ENCODE results near the gene TRAFD1.
A peak's percentile ranks its signal among the peaks of the same experiment; 100 is the strongest.
"Not testable (repeated sequence)": the region's sequence is repeated elsewhere in the genome, so short reads cannot be mapped to it uniquely, and the experiment has no call there.

The TRAFD1 gene, protein sequence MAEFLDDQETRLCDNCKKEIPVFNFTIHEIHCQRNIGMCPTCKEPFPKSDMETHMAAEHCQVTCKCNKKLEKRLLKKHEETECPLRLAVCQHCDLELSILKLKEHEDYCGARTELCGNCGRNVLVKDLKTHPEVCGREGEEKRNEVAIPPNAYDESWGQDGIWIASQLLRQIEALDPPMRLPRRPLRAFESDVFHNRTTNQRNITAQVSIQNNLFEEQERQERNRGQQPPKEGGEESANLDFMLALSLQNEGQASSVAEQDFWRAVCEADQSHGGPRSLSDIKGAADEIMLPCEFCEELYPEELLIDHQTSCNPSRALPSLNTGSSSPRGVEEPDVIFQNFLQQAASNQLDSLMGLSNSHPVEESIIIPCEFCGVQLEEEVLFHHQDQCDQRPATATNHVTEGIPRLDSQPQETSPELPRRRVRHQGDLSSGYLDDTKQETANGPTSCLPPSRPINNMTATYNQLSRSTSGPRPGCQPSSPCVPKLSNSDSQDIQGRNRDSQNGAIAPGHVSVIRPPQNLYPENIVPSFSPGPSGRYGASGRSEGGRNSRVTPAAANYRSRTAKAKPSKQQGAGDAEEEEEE

DNA sequence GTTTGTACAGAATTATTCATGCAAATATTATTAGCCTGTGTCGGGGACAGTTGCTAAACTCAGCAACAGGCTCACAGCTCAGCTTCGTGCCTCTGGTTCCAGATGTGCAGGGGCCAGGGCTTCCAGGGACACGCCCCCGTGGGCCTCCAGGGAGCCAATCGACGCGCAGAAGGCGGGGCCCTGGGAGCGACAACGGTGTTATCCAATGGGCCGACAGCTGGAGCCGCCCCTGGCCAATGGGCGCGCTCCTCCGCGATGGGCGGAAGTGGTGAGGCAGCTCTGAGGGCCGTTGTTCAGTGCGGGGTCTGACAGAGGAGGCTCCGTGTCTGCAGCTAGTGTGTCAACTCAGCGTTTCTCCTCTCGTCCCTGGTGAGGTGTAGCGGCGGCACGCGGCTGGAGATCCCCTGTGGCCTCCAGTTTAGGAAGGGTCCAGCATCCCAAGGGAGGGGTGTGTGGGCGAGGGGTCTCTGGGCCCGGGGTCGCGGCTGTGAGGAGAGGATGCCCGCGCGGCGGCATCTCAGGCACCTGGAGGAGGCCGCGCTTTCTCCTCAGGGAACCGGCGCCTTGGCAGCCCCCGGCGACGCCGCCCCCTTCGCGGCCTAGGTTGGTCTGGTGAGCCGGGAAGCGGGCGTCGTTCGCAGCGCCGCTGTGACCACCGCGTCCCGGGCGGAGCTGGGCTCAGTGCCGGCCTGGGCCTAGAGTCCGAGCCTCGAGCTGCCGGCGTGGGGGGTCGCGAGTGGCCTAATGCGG, at the start of gene TRAFD1:
Gene TRAFD1, plus strand, starts transcription at position 311 of the 750 bp plus-strand sequence. CDS start 4,963 bp downstream, outside the sequence.
- peak; percentile 99 for DNase-seq

DNA sequence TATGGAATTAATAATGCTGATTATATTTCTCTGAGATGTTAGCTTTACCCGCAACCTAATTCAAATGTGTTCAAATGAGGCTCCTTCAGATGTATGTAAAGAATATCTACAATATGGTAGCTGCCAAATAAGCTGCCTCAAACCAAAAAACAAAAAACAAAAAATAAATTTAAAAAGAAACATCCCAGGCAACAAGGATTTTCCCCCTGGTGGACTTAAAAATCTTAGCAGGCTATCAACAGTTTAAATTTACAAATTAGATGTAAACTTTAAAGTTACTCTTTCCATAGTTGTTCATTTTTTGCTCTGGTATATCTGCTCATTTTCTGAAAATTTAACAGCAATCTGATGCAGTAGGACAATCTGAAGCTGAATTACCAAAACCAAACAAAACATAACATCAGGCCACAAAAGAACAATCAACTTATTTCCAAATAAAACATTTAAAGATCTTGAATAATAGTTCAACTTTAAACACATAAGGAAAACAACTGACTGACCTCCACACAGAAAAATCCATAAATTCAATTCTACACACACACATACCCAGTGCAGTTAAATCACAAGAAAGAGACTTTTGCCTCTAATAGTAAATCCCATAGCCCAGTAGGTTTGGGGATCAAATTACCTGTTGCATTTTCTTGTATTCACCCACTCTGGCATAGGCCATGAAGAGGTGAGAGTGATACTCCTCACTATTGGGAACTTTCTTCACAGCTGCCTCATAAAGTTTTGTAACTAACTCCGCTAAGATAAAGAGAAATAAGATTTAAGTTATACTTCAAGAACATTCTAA, 38.1 kb upstream of the TRAFD1 start:
- DNase-seq, result no peak

DNA sequence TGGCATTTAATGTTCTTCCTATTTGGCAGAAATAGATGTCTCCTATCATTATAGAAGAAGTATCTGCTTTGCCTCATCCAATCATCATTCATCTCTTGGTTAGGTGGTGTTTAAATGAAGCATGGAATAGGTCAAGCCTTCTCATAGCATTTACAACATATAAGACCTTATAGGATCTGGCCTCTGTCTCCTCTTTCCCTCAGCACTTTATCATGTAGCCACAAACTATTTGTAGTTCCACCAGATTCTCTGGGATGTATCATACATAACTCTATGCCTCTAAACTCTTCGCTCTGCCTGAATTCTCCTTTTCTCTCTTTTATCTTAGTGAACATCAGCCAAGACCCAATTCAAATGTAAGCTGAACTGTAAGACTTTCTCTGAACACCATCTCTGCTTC, 37.5 kb upstream of the TRAFD1 start:
- no peak for DNase-seq

DNA sequence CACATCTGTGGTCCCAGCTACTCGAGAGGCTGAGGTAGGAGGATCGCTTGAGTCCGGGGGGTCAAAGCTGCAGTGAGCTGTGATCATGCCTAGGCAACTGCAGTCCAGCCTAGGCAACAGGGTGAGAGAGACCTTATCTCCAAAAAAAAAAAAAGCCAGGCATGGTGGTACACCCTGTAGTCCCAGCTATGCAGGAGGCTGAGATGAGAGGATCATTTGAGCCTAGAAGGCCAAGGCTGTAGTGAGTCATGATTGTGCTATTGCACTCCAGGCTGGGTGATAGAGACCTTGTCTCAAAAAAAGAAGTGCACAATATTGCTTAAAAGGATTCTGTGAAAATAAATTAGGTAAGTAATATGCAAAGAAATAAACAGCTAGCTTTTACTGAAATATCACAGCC, 33.8 kb upstream of the TRAFD1 start:
- no peak for DNase-seq

DNA sequence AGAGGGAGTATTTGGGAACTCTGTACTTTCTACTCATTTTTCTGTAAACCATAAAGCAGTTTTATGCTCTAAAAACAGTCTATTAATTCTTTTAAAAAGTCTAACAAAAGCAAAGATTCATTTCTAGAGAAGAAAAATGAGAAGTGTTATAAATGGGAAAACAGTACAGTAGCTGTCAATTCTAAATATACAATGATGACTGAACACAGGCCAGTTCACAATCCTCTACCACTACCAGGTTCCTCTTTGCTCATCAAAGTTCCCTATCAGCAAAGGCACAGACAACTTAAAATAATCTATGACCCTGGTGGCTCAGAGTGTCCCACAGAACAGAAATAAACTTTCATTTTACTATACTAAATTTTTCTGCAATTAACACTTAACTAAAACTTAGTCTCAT, 29.3 kb upstream of the TRAFD1 start:
- no peak for DNase-seq

DNA sequence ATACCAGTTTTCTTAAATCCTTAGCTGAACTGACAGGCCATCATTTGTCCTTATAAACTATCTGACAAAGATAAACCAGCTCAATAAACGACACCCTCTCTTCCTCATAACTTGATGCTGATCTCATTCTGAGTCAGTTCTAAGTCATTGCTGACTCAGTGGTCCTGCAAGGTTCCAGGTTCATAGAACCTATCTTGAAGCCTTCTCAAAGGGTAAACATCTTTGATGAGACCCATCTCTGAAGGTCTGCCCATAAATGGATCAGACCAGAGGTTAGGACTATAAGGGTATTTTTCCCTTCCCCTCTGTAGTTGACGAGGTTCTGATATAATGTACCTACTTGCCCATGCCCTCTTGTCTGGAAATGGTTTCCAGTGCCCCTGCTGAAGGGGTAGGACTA, 28.7 kb upstream of the TRAFD1 start:
- DNase-seq, result no peak

DNA sequence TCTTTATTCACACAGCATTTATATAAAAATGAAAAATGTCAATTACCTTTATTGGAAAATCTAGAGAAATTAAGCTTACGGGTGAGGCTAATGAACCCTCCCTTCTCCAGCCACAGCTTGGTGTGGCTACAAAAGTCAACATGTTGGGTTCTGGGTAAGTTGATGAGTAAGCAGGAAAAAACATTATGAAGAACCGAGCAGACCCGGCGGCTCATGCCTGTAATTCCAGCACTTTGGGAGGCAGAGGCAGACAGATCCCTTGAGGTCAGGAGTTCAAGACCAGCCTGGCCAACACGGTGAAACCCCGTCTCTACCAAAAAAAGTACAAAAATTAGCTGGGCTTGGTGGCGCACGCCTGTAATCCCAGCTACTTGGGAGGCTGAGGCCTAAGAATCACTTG, 27.7 kb upstream of the TRAFD1 start:
- no peak for DNase-seq

DNA sequence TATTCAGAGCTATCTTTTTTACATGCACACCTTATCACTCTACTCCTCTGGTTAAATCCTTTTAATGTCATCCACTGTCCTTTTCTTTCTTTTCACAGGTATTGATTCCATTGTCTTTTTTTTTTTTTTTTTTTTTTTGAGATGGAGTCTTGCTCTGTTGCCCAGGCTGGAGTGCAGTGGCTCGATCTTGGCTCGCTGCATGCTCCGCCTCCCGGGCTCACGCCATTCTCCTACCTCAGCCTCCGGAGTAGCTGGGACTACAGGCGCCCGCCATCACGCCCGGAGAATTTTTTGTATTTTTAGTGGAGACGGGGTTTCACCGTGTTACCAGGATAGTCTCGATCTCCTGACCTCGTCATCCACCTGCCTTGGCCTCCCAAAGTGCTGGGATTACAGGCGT, 24.9 kb upstream of the TRAFD1 start:
- DNase-seq, result not testable (repeated sequence)

DNA sequence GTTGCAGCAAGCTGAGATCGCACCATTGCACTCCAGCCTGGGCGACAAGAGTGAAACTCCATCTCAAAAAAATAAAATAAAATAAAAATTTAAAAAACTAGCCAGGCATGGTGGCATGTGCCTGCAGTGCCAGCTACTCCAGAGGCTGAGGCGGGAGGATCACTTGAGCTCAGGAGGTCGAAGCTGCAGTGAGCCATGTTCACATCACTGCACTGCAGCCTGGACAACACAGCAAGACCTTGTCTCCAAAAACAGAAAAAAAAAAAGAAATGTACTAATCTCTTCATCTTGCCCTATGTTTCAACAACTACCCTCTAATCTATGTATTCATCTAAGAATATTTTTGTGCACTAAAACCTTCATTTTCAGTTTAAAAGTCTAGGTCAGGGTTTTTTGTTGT, 23.2 kb upstream of the TRAFD1 start:
- DNase-seq, result no peak

DNA sequence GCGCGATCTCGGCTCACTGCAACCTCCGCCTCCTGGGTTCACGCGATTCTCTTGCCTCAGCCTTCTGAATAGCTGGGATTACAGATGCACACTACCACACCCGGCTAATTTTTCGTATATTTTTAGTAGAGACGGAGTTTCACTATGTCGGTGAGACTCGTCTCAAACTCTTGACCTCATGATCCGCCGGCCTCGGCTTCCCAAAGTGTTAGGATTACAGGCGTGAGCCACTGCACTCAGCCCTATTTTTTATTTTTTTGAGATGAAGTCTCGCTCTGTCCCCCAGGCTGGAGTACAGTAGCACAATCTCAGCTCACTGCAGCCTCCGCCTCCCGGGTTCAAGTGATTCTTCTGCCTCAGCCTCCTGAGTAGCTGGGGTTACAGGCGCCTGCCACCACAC, 22.6 kb upstream of the TRAFD1 start:
- not testable (repeated sequence) for DNase-seq

DNA sequence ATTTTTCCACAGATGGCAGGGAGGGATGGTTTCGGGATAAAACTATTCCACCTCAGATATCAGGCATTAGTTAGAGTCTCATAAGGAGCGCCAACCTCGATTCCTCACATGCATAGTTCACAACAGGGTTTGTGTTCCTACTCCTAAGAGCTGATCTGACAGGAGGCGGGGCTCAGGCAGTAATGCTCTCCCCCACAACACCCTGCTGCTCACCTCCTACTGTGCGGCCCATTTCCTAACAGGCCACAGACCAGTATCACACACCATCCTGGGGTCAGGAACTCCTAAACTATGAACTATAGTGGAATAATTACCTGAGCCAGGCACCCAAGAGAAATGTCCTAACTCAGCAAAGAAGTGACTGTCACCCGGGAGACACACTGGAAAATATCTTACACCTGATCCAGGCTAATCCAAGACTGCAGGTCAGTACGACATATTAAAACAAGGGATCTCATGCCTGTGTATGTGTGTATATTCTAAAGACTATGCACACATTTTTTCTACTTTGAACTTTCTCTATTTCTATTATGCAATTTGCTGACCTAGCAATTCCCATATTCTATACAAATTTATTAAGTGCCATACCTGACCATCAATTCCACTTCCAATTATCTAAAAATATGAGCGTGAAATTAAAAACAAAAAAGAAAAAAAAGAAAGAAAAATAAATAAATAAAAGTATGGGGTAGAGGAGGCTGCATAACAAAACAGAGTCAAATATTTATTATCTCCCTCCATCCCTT, 21.4 kb upstream of the TRAFD1 start:
- DNase-seq, result no peak

DNA sequence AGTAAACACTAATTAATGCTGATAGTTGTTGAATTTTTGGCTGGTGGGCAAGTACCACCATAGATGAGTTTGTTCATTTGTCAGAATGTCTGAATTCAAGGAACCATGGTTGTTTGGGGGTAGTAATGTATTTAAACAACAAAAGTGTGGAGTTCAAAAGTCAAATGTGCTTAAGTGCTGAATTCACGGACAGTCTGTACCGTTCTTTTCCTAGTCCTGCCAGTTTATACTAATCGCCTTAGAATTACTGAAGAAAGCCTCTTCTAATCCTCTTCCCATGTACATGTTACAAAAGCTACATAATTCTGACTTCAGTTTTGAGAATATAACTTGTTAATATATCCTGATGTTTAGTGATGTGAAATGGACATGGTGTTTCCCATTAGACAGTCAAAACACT, 19.5 kb upstream of the TRAFD1 start:
- no peak for DNase-seq

DNA sequence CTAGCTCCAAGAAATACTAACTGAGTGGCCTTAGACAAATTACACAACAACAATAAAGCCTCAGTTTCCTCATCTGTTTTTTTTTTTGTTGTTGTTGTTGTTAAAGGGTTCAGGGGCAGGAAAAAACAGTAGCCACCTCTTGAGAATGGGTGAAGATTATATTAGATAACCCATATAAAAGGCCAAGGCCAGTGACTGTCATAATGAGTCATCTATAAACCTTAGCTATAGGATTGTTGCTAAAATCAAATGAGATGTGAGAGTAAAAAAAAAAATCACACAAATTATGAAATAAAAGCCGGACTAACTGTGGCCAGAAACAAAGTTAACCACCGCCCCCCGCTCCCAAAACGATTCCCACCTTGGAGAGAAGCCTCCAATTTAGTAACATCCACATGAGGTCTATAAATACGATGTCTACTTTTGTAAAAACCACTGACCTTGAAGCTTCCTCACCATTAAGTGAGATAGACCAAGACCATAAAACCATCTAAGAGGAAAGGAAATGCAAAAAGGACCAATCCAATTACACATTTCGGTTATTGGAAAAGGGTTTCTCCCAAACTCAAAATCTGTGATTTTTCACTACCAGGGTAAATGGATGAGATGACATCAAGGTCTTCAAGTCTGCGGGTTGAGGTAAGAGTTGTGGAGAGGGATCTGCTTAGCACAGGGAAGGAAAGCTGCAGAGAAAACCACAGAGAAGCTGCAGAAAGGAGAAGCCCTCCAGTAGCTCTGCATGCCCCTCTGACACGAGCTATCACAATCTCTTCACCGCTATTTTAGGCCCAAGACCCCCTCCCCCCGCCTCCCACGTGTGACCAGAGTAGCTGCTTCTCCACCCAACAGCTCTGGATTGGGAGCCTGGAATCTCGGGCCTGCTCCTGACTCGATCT, 17.8 kb upstream of the TRAFD1 start:
- DNase-seq, result peak; percentile 45

DNA sequence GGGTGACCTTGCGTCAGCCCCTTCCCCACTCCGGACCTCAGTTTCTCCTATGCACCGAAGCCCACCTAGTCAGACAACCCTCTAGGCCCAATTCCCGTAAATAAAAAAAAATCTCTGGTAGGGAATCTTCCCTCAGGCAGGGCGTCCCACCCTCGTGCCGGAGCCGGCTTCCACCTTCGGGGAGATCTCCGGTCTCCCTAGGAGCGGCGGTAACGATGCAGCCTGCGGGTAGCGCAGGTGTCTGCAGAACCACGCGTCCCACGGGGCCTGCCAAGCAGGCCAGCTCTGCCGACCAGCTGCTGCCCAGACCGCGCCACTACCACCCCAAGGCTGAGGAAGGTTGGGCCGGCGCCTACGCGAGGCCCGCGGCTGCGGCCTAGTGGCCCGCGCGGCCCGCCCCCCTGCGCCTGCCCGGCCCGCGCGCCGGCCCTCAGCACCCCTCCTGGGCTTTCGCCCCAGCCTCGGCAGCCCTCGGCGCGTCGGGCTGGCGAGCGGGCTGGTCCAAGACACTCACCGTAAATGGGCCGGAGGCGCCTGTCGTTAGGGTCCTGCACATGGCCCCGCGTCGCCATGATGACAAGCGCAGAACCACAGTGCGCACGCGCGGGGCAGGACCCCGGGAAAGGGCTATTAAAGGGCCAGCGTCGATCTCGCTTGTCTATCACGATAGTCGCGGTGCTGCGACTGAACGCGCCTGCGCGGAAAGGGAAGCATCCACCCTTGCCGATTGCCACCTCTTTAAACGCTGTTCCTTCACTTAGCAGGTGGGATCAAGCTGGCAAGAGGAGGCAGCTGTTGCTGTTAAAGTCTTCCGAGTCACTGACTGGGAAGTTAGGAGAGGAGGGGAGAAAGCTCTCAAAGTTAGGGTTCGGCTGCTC, 16.9 kb upstream of the TRAFD1 start, which contains the start of gene NAA25:
Gene NAA25, minus strand, starts transcription at position 582 of the 878 bp plus-strand sequence. Its CDS starts 10 bp downstream, at position 572.
- peak; percentile 90 for DNase-seq

DNA sequence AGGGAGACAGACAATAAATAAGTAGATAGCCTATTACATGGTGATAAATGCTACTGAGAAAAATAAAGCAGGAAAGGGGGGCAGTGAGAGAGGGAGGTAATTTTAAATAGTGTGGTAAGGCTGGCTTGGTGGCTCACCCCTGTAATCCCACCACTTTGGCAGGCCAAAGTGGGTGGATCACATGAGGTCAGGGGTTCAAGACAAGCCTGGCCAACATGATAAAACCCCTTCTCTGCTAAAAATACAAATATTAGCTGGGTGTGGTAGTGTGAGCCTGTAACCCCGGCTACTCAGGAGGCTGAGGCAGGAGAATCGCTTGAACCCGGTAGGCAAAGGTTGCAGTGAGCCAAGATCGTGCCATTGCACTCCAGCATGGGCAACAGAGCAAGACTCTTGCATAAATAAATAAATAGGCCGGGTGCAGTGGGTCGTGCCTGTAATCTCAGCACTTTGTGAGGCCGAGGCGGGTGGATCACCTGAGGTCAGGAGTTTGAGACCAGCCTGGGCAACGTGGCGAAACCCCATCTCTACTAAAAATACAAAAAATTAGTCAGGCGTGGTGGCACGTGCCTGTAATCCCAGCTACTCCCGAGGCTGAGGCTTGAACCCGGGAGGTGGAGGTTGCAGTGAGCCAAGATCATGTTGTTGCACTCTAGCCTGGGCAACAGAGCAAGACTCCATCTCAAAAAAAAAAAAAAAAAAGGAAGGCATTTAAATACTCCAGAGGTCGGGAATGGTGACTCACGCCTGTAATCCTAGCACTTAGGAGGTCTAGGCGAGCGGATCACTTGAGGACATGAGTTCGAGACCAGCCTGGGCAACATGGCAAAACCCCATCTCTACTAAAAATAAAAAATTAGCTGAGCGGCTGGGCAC, 14.3 kb upstream of the TRAFD1 start:
- DNase-seq, result not testable (repeated sequence)

DNA sequence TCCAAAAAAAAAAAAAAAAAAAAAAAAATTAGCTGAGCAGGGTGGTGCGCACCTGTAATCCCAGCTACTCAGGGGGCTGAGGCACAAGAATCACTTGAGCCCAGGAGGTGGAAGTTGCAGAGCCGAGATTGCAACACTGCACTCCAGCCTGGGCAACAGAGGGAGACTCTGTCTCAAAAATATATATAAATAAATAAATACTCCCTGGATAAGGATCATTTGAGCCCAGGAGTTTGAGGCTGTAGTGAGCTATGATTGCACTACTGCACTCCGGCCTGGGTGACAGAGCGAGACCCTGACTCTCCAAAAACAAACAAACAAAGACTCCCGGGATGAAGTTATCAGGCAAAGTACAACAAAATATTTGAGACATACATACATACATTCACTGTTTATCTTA, 13.4 kb upstream of the TRAFD1 start:
- DNase-seq, result no peak

DNA sequence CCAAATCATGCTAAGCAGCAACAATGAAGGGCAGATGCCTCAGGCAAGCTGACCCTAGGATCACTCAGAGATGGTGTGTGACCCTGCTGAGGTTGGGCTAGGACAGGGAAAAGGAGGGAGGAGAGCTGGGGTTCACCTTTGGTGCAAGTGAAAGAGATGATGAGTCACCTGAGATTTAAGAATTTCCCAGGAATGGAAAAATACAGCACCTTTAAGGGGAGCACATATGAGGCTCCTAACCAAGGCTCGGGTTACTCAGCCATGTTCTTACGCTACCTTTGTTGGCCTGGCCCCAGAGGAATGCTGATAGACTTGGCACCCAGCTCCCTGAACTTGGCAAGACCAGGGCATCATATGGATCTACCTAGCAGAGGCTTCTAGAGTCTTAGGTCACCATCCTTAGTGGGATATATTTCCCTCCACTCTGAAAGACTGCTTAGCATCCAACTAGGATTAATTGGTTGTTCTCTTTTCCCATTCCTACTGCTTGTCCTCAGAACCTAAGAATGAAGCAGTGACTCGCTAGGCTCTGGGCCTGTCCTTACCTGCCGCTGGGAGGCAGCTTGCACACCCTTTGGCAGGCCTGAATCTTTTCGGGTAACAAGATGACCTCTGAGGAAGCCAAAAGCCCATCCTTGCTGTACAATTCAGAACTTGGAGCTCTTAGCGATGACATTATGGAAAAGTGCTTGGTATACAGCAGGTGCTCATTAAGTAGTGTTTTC, 12.8 kb upstream of the TRAFD1 start:
- DNase-seq, result no peak
